HEK293T (cell line): ENCODE measurements around the gene SHISAL1.
"Not testable (repeated sequence)": the region's sequence is repeated elsewhere in the genome, so short reads cannot be mapped to it uniquely, and the experiment has no call there.

ENCODE experiments used
- CTCF ChIA-PET: fragments of 350-600 bp; formaldehyde crosslinking; extraction: SDS; loops from one replicate; lab custom pipeline; 2021; ENCODE audit warnings: antibody characterized with exemption, inconsistent platforms; lab: Yijun Ruan, JAX
- POLR2A ChIA-PET: fragments of 350-600 bp; formaldehyde crosslinking; extraction: SDS; loops from one replicate; lab custom pipeline; 2020; ENCODE audit warnings: antibody characterized with exemption, inconsistent platforms; lab: Yijun Ruan, JAX
- DNase-seq: peaks from one replicate; pipeline ENCODE4 v3.0.0; 2012; ENCODE audit warnings: mixed read lengths; ENCODE audit errors: extremely low spot score
- ARNT ChIP-seq: fragments of 450-650 bp; IDR thresholded peaks from 2 replicates; pipeline ENCODE4 v1.6.1; 2017; ENCODE audit warnings: mild to moderate bottlenecking
- BHLHE40 ChIP-seq: fragments of 450-650 bp; IDR thresholded peaks from 2 replicates; pipeline ENCODE4 v1.6.1; 2016; ENCODE audit warnings: mild to moderate bottlenecking, moderate library complexity, borderline replicate concordance
- CTBP1 ChIP-seq: fragments of 450-650 bp; IDR thresholded peaks from 2 replicates; pipeline ENCODE4 v1.6.1; 2016; ENCODE audit warnings: borderline replicate concordance
- ELF4 ChIP-seq: fragments of 450-650 bp; IDR thresholded peaks from 2 replicates; pipeline ENCODE4 v1.6.1; 2017; ENCODE audit warnings: antibody characterized with exemption
- FOXA1 ChIP-seq: fragments of 450-650 bp; IDR thresholded peaks from 2 replicates; pipeline ENCODE4 v1.6.1; 2016; ENCODE audit warnings: mild to moderate bottlenecking
- FOXK2 ChIP-seq: fragments of 450-650 bp; IDR thresholded peaks from 2 replicates; pipeline ENCODE4 v1.6.1; 2016; ENCODE audit warnings: mild to moderate bottlenecking
- FOXM1 ChIP-seq: fragments of 450-650 bp; IDR thresholded peaks from 2 replicates; pipeline ENCODE4 v1.6.1; 2017; ENCODE audit warnings: mild to moderate bottlenecking, borderline replicate concordance
- HDGF ChIP-seq: fragments of 450-650 bp; IDR thresholded peaks from 2 replicates; pipeline ENCODE4 v1.6.1; 2017; ENCODE audit warnings: antibody characterized with exemption, borderline replicate concordance
- L3MBTL2 ChIP-seq: fragments of 450-650 bp; conservative IDR thresholded peaks from 2 replicates; pipeline ENCODE4 v1.6.1; 2016; ENCODE audit warnings: mild to moderate bottlenecking
- LEF1 ChIP-seq: fragments of 450-650 bp; IDR thresholded peaks from 2 replicates; pipeline ENCODE4 v1.6.1; 2017; ENCODE audit warnings: mild to moderate bottlenecking, borderline replicate concordance
- NFRKB ChIP-seq: fragments of 450-650 bp; IDR thresholded peaks from 2 replicates; pipeline ENCODE4 v1.6.1; 2016; ENCODE audit warnings: mild to moderate bottlenecking, moderate library complexity
- PKNOX1 ChIP-seq: fragments of 450-650 bp; IDR thresholded peaks from 2 replicates; pipeline ENCODE4 v1.6.1; 2016
- SP1 ChIP-seq: fragments of 450-650 bp; IDR thresholded peaks from 2 replicates; pipeline ENCODE4 v1.6.1; 2017
- SUZ12 ChIP-seq: fragments of 450-650 bp; IDR thresholded peaks from 2 replicates; pipeline ENCODE4 v1.6.1; 2016; ENCODE audit warnings: mild to moderate bottlenecking
- TARDBP ChIP-seq: fragments of 450-650 bp; IDR thresholded peaks from 2 replicates; pipeline ENCODE4 v1.6.1; 2016
- ZNF384 ChIP-seq: fragments of 450-650 bp; IDR thresholded peaks from 2 replicates; pipeline ENCODE4 v1.6.1; 2016

Gene SHISAL1

DNA sequence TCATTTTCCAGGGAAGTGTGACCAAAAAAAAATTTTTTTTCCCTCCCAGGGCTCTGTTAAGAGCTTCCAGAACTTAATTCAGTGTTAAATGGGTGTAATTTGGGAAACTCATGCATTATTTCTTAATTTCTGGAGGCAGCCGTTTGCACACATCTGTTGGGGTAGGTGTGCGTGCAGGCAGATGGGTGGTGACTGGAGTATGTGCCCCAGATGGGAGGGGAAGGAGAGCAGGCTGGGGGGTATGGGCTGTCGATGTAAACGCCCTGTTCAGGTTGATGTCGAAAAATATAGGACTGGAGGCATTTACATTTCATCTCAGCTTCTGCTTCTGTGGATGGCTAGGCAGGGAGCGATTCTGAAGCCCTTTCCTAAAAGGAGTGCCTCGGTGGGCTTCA lies 13.7 kb upstream of the SHISAL1 start:
- DNase-seq = no peak
- ChIA-PET CTCF (no interaction called here), POLR2A (no interaction called here)
- TF ChIP-seq HDGF (no peak), FOXK2 (no peak), ARNT (no peak), BHLHE40 (no peak)

GRCh38 chr22:44325718-44326490 lies 13.2 kb upstream of the SHISAL1 start:
- no peak for DNase-seq
- ChIA-PET POLR2A (no interaction called here), CTCF (no interaction called here)
- TF ChIP-seq ZNF384 (no peak), CTBP1 (no peak), HDGF (no peak), NFRKB (no peak), LEF1 (no peak)

GRCh38 chr22:44323140-44323790 lies 10.5 kb upstream of the SHISAL1 start:
- POLR2A ChIA-PET, DNase-seq, CTCF ChIA-PET: not testable (repeated sequence)

DNA sequence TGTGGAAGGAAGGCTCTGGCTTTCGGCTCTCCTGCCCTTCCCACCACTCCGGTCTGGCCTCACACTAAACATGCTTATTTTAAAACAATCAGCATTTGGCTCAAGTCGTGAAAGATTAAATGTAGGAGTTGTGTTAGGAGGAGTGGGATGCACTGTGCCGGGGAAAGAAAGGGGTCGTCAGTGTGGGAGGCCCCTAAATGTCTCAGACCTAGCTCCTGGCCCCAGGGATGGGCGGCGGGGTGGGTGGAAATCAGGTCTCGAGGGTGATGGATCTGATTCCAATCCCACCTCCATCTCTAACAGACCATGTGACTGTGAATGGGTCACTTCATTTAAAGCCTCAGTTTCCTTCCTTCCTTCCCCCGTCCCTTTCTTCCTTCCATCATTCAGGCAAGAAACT lies 6.9 kb upstream of the SHISAL1 start:
- ChIA-PET CTCF (no interaction called here), POLR2A (no interaction called here)
- DNase-seq = no peak
- TF ChIP-seq TARDBP (no peak), L3MBTL2 (no peak)

DNA sequence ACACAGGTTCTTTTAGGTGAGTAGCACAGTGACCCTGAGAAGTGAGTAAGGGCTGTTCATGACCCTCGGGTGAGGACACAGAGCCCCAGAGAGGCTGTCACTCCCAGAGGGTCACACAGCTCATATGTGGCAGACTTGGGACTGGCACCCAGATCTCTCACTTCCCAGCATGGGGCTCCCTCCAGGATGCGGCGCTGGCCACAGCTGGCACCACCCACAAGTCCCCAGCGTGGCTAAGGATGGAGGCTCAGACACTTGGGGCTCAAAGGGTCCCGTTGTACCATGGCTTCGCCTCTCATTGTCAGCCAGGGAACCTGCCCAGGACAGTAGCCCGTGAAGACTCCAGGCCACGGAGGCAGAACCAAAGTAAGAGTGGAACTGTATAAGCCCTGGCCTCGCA lies 6.0 kb upstream of the SHISAL1 start:
- no peak for TF ChIP-seq SP1
- TF ChIP-seq BHLHE40 = no peak
- no peak for TF ChIP-seq ARNT
- no peak for TF ChIP-seq PKNOX1
- no peak for TF ChIP-seq TARDBP
- no peak for TF ChIP-seq ZNF384
- no peak for TF ChIP-seq L3MBTL2
- no peak for TF ChIP-seq ELF4
- TF ChIP-seq FOXK2 = no peak
- TF ChIP-seq HDGF = no peak
- no peak for TF ChIP-seq NFRKB
- TF ChIP-seq SUZ12 = no peak
- no peak for TF ChIP-seq LEF1
- POLR2A ChIA-PET = no interaction called here
- CTCF ChIA-PET = no interaction called here
- no peak for DNase-seq

DNA sequence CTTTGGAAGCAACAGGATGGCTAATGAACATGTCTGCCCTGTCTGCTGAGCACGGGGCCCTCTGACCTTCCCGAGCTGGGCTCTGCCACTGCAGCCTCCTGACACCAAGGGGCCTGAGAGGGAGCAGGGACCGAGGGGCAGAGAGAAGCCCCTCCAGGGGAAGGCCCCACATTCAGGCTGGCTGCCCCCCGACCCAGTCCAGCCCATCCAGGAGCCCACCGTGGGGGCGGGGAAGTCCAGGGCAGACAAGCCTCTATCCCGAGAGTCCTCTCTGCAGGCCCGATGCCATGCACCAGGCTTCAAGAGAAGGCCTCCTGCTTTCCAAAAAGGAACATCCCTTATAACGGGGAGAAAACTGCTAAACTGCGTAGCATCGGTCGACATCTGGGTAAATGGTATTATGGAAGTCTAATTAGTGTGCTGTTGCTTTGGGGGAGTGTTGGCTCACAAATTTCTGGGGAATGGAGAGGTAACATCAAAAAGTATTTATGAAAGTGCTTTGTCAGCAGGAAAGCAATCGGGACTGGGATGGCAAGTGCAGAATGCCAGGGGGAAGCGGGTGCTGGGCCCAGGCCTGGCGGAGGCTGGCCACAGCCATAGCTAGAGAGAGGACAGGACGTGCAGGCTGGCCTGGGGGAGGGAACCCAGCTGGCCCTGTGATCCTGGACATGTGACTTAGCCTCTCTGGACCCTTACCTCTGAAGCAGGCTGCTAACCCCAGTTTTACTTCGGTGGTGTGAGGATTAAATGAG lies 5.3 kb upstream of the SHISAL1 start:
- ChIA-PET CTCF (no interaction called here), POLR2A (no interaction called here)
- TF ChIP-seq FOXA1 (no peak), TARDBP (no peak), PKNOX1 (no peak), ZNF384 (no peak)
- DNase-seq = no peak

DNA sequence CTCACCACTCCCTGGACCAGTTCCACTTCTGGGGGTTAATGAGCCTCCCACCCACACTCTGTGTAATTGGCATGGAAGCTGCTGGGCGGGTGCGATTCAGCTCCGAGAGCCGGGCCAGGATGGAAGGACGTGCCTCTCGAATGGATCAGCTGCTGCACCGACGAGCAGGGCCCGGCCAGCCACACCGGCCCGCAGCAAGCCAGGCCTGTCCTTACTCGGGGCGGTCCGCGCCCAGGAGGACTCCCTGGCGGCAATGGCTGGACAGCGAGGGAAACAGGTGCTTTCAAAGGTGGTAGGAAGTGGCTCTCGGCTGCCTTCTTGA lies 4.3 kb upstream of the SHISAL1 start:
- DNase-seq = no peak
- TF ChIP-seq NFRKB (no peak), ARNT (no peak), FOXK2 (no peak), PKNOX1 (no peak), FOXM1 (no peak), TARDBP (no peak), L3MBTL2 (no peak), BHLHE40 (no peak), SP1 (no peak), SUZ12 (no peak), ZNF384 (no peak), CTBP1 (no peak), LEF1 (no peak), HDGF (no peak), ELF4 (no peak), FOXA1 (no peak)
- ChIA-PET CTCF (no interaction called here), POLR2A (no interaction called here)
